ENCODE measurements around the gene TXNIP.

The TXNIP gene

DNA sequence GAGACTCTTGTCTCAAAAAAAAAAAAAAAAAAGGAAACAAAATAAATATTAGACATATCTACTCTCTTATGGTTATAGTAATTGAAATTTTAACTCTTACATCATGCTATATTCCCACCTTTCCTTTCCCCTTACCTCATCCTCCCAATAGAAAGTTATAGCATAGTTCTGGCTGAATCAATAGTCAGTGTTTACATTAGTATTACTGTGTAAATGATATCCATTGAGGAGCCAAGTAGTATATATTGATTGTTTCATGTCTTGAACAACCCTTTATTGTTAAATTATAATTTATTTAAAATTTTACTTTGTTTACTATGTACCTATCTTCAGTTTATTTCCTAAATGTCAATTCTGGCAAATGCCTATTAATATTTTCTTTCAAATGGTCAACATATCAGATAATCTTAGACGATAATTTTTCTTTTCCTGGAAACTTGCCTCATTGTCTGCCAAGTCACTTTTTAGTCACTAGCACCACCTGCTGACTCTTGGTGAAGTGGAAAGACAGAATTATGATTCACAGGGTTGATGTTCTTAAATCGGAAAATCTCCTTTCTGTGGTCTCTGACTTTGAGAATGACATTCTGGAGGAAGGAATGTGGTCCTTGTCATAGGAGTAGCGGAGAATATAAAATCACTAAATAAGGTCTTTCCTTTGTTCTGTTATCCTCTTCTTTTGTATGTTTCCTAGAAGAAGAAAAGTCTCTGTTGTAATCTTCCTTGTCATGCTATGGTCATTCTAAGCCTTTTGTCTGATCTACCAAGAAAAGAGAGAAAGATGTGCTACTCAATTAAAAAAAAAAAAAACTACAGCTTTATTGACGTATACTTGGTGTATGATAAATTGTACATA, 16.6 kb upstream of the TXNIP start:
- DNase-seq (ENCODE audit: low read depth, low spot score) = no peak

- DNase-seq (ENCODE audit: low read depth, low spot score) = no peak
These were observed 13.9 kb upstream of the TXNIP start for GRCh38 chr1:146010126-146010738.

DNA sequence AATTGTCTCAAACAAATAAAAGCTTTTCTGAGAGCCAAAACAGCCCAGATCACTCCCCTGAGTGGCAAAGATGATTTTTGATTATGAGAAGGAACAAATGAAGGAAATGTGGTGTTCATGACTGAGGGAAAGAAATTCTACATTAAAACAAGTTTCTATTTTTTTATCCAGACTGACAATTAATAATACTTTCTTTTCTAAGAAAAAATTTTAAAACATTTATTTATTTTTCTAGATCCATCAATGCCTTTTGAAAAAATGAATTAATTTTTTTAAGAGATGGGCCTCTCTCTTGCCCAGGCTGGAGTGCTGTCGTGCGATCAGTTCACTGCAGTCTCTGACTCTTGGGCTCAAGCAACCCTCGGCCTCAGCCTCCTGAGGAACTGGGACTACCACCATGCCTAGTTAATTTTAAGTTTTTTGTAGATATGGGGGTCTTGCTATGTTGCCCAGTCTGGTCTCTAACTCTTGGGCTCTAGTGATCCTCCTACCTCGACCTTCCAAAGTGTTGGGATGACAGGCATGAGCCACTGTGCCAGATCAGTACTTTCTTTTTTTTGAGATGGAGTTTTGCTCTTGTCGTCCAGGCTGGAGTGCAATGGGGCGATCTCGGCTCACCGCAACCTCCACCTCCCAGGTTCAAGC, 11.2 kb upstream of the TXNIP start:
- DNase-seq (ENCODE audit: low read depth, low spot score) = no peak

GRCh38 chr1:146001709-146002108, 5.3 kb upstream of the TXNIP start:
- no peak for DNase-seq (ENCODE audit: low read depth, low spot score)

- no peak for DNase-seq (ENCODE audit: low read depth, low spot score)
These were observed 3.1 kb upstream of the TXNIP start for GRCh38 chr1:145999321-146000024.

- DNase-seq (ENCODE audit: low read depth, low spot score) = no peak
These were observed 1.3 kb upstream of the TXNIP start for GRCh38 chr1:145997718-145998023.

GRCh38 chr1:145997016-145997717, 788 bp upstream of the TXNIP start:
- DNase-seq (ENCODE audit: low read depth, low spot score) = no peak

GRCh38 chr1:145995964-145996432, 381 bp downstream of the TXNIP start:
- no peak for DNase-seq (ENCODE audit: low read depth, low spot score)

DNA sequence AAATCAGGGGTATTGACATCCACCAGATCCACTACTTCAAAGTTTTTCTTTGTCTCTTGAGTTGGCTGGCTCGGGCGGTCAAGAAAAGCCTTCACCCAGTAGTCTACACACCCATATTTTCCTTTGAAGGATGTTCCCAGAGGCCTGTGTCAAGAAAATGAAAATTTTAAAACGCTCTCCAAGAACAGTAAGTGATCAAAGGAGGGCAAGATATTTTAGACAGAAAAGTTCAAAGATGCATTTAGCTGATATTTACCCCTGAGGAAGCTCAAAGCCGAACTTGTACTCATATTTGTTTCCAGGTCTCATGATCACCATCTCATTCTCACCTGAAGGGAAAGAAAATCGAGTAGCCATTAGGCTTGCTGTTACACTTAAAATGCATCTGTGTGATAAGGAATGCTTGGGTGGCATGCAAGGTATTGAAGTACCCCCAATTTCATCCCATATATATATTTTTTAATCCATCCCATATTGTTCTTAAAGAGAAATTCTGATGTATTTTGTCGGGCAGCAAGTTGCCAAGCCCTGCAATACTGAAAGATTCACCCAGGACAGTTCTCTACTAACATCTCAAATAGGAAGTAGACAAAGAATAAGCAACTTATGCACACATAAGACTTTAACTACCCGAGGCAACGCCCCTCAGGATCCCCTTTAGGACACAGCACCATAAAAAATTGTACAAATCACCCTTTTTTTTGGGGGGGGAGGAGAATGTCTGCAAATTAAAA, 1.1 kb downstream of the TXNIP start:
- no peak for DNase-seq (ENCODE audit: low read depth, low spot score)

- no peak for DNase-seq (ENCODE audit: low read depth, low spot score)
These were observed 1.8 kb downstream of the TXNIP start for GRCh38 chr1:145994391-145995120.

DNA sequence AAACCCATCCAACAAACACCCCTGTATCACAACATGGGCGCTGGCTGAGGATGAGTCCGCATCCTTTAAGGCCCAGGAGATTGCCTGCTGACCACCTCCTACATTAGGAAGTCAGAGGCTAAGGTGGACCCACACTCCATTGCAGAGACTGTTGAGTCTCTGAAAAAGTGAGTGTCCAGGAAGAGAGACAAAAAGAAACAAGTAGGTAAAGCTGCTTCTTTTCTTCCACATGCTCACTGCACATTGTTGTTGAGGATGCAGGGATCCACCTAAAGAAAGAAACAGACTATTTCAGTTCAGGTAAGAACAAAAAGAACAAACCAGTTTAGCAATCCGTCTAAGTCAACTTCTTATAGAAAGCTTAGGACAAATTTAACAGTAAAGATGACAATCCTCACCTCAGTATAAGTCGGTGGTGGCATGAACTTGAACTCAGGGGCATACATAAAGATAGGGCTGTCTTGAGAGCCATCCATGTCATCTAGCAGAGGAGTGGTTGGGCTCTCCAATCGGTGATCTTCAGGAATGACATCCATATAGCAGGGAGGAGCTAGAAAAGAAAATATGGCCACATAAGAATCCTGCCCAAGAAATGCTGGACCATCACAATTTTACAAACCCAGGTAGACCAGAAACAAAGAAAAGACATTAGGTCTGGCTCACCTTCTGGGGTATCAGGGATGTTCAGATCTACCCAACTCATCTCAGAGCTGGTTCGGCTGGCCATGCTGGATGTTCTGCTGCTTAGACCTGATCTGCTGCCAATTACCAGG, 2.6 kb downstream of the TXNIP start:
- DNase-seq (ENCODE audit: low read depth, low spot score) = no peak

GRCh38 chr1:145992958-145993617, 3.3 kb downstream of the TXNIP start:
- DNase-seq (ENCODE audit: low read depth, low spot score) = no peak

GRCh38 chr1:145992502-145992936, 3.9 kb downstream of the TXNIP start:
- no peak for DNase-seq (ENCODE audit: low read depth, low spot score)

GRCh38 chr1:145991735-145992412, 4.5 kb downstream of the TXNIP start:
- DNase-seq (ENCODE audit: low read depth, low spot score) = no peak

- DNase-seq (ENCODE audit: low read depth, low spot score) = no peak
These were observed 6.0 kb downstream of the TXNIP start for GRCh38 chr1:145990249-145990855.

- DNase-seq (ENCODE audit: low read depth, low spot score) = no peak
These were observed 7.6 kb downstream of the TXNIP start for GRCh38 chr1:145988773-145989172.

DNA sequence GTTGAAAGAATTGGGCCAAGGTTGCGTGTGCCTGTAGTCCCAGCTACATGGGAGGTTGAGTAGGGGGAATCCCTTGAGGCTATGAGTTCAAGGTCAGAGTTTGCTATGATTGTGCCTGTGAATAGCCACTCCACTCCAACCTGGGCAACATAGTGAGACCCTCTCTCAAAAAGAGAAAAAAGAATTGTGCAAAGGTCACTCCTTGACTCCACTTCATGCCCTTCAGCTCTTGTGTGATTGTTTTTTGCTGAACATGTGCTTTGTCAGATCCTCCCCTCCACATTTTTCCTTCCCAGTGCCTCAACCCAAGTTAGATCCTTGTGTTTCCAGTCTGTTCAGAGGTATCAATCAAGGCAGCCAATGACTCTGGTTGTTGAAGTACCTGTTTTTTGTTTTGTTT, 8.5 kb downstream of the TXNIP start:
- DNase-seq (ENCODE audit: low read depth, low spot score) = no peak

DNA sequence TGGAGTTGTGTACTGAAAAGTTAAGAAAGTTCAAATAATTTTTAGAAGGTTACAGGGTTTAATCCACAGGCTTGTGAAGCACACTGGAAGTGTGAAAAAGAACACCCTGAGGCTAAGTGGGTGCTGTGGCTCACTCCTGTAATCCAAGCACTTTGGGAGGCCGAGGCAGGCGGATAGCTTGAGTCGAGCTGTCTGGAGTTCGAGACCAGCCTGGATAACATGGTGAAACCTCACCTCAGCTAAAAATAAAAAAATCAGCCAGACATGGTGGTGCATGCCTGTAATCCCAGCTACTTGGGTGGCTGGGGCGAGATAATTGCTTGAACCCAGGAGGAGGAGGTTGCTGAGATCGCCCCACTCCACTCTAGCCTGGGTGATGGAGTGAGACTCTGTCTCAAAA, 9.8 kb downstream of the TXNIP start:
- DNase-seq (ENCODE audit: low read depth, low spot score) = no peak
